Activated naive CD4-positive, alpha-beta T cell treated with anti-CD3 and anti-CD28 coated beads for 36 hours (primary cell): ENCODE data around the gene CDC42BPA. TPM values are rescaled to one million over a fixed set of nuclear protein-coding genes. Genes with fewer than 3 reads are reported as not detected.
"Not testable (repeated sequence)": the region's sequence is repeated elsewhere in the genome, so short reads cannot be mapped to it uniquely, and the experiment has no call there.

Source experiments
- CTCF ChIA-PET: fragments of 350-600 bp; sonication (Branson Sonifier 250); formaldehyde crosslinking; loops from one replicate; lab custom pipeline; 2021; ENCODE audit warnings: antibody characterized with exemption; lab: Charles Lee
- DNase-seq: peaks from one replicate; pipeline ENCODE4 v3.0.0-alpha.2; 2020
- H3K27ac Mint-ChIP-seq: one replicate; pipeline ENCODE4 v1.8.0; 2021; ENCODE audit warnings: mild to moderate bottlenecking, mixed read lengths
- H3K27me3 Mint-ChIP-seq: one replicate; pipeline ENCODE4 v1.8.0; 2021; ENCODE audit warnings: low read depth, mixed read lengths
- H3K36me3 Mint-ChIP-seq: one replicate; pipeline ENCODE4 v1.8.0; 2021; ENCODE audit warnings: low read depth, mixed read lengths
- H3K4me1 Mint-ChIP-seq: one replicate; pipeline ENCODE4 v1.8.0; 2021; ENCODE audit warnings: low read depth, mixed read lengths
- H3K4me3 Mint-ChIP-seq: one replicate; pipeline ENCODE4 v1.8.0; 2021; ENCODE audit warnings: mild to moderate bottlenecking, moderate library complexity, mixed read lengths
- H3K9me3 Mint-ChIP-seq: one replicate; pipeline ENCODE4 v1.8.0; 2021; ENCODE audit warnings: mixed read lengths
- intact Hi-C: fragments of 100-400 bp; cut with micrococcal nuclease; formaldehyde crosslinking; loops from one replicate; pipeline ENCODE4 v1.15.1; 2023
- total RNA-seq, 2 experiments: library from RNA; stranded (reverse); gene quantifications; one replicate each; pipeline ENCODE4 v1.2.3, GENCODE V29; 2021

CDC42BPA gene
- total RNA-seq, 2 experiments from 2014 or later: 5.0 to 5.8 TPM

GRCh38 chr1:227112538-227112937 is 205.8 kb downstream of the CDC42BPA start:
- H3K27ac Mint-ChIP-seq: no peak overlapping the region
- H3K9me3 Mint-ChIP-seq: no peaks in the 10 kb centered on the region
- peaks cover 8% of the 10 kb centered on the region for H3K27me3 Mint-ChIP-seq
- no peak overlapping the region for H3K4me3 Mint-ChIP-seq
- CTCF ChIA-PET: interaction anchor here (0.6 to 0.9 kb wide), 2 partner anchors 13 to 372 kb away, joined by 3 read pairs; no protein-coding TSS in a partner anchor
- no peak for DNase-seq
- intact Hi-C loops: no loop called here
- no peaks in the 10 kb centered on the region for H3K4me1 Mint-ChIP-seq
- H3K36me3 Mint-ChIP-seq: no peaks in the 10 kb centered on the region

DNA sequence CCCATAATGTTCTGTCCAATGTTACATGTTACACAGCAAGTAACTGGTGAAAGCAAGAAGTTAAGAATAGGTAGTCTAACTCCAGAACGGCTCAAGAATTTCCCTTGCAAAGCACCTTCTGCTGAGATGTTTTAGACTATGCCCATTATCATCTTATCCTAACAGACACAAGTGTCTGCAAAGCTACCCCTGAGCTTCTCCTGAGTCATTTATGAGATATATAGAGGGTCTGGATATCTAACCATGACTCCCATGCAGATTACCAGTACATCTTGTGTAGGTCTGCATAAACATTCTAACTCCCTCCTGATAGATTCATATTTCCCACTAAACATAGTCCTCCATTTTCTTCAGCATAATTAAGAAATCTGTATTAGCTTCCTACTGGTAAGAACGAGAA is 206.5 kb downstream of the CDC42BPA start:
- Mint-ChIP-seq H3K27me3 (peaks cover 8% of the 10 kb centered on the region), H3K4me3 (no peak overlapping the region), H3K27ac (no peak overlapping the region), H3K4me1 (no peaks in the 10 kb centered on the region), H3K36me3 (no peaks in the 10 kb centered on the region), H3K9me3 (no peaks in the 10 kb centered on the region)
- intact Hi-C loops: no loop called here
- no peak for DNase-seq
- CTCF ChIA-PET: interaction anchor here (0.9 kb wide), 1 partner anchor 12 kb away, joined by 3 read pairs; no protein-coding TSS in a partner anchor

GRCh38 chr1:227105291-227105690 is 213.0 kb downstream of the CDC42BPA start:
- H3K27me3 Mint-ChIP-seq, DNase-seq, H3K27ac Mint-ChIP-seq, H3K9me3 Mint-ChIP-seq, H3K4me1 Mint-ChIP-seq, H3K36me3 Mint-ChIP-seq, H3K4me3 Mint-ChIP-seq, intact Hi-C loops, CTCF ChIA-PET: not testable (repeated sequence)

GRCh38 chr1:227102056-227102455 is 216.2 kb downstream of the CDC42BPA start:
- Mint-ChIP-seq H3K27me3 (no peaks in the 10 kb centered on the region), H3K27ac (no peak overlapping the region), H3K4me1 (no peaks in the 10 kb centered on the region), H3K9me3 (no peaks in the 10 kb centered on the region), H3K4me3 (no peak overlapping the region), H3K36me3 (no peaks in the 10 kb centered on the region)
- DNase-seq: no peak
- CTCF ChIA-PET: no interaction called here
- intact Hi-C loops: no loop called here

- Mint-ChIP-seq H3K36me3 (no peaks in the 10 kb centered on the region), H3K4me3 (no peak overlapping the region), H3K27ac (no peak overlapping the region), H3K4me1 (no peaks in the 10 kb centered on the region), H3K9me3 (no peaks in the 10 kb centered on the region), H3K27me3 (no peaks in the 10 kb centered on the region)
- DNase-seq: no peak
- CTCF ChIA-PET: interaction anchor here (0.6 to 1.6 kb wide), 2 partner anchors 28 to 368 kb away, joined by 3 to 5 read pairs; no protein-coding TSS in a partner anchor
- intact Hi-C loops: no loop called here
Observed at GRCh38 chr1:227094249-227094966, 223.9 kb downstream of the CDC42BPA start.

DNA sequence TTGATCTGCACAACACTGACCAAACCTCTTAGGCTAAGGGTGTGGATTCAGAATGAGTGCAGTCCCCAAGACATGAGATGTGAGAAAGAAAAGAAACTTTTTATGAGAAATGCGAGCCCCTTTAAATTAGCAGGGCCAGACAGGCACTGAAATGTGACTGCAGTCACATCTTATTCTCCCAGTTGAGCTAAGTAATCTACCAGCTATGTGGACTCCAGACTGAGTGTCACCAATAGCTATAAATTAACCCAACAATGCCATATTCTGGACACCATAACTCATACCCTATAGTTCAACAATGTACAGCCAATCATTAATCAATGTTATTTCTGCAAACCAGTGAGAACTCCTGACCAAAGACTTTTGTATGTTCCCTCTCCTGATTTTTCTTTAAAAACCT is 225.0 kb downstream of the CDC42BPA start:
- Mint-ChIP-seq H3K4me1 (no peaks in the 10 kb centered on the region), H3K27ac (no peak overlapping the region), H3K4me3 (no peak overlapping the region), H3K36me3 (no peaks in the 10 kb centered on the region), H3K9me3 (no peaks in the 10 kb centered on the region), H3K27me3 (no peaks in the 10 kb centered on the region)
- intact Hi-C loops: no loop called here
- CTCF ChIA-PET: interaction anchor here (1.6 kb wide), 1 partner anchor 27 kb away, joined by 3 read pairs; no protein-coding TSS in a partner anchor
- no peak for DNase-seq

- no peak overlapping the region for H3K4me3 Mint-ChIP-seq
- H3K36me3 Mint-ChIP-seq: no peaks in the 10 kb centered on the region
- no peak for DNase-seq
- CTCF ChIA-PET: no interaction called here
- H3K9me3 Mint-ChIP-seq: no peaks in the 10 kb centered on the region
- peaks cover under 1% of the 10 kb centered on the region for H3K27me3 Mint-ChIP-seq
- intact Hi-C loops: no loop called here
- H3K4me1 Mint-ChIP-seq: no peaks in the 10 kb centered on the region
- no peak overlapping the region for H3K27ac Mint-ChIP-seq
Observed at GRCh38 chr1:227092069-227092468, 226.2 kb downstream of the CDC42BPA start.

DNA sequence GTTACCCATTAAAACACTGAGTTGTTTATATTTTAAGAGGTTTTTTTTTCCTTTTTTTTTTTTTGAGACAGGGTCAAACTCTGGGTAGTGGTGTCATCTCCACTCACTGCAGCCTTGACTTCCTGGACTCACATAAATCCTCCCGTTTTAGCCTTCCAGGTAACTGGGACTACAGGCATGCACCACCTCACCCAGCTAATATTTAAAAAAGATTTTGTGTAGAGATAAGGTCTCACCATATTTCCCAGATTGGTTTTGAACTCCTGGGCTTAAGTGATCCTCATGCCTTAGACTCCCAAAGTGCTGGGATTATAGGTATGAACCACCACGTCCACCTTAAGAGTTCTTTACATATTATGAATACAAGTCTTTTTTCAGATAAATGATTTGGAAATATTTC is 231.7 kb downstream of the CDC42BPA start:
- H3K4me3 Mint-ChIP-seq: no peak overlapping the region
- CTCF ChIA-PET: no interaction called here
- peaks cover 3% of the 10 kb centered on the region for H3K27me3 Mint-ChIP-seq
- H3K27ac Mint-ChIP-seq: no peak overlapping the region
- no peaks in the 10 kb centered on the region for H3K4me1 Mint-ChIP-seq
- intact Hi-C loops: no loop called here
- DNase-seq: no peak
- H3K36me3 Mint-ChIP-seq: peaks cover 6% of the 10 kb centered on the region
- peaks cover 10% of the 10 kb centered on the region for H3K9me3 Mint-ChIP-seq

- Mint-ChIP-seq H3K4me3 (no peak overlapping the region), H3K9me3 (peaks cover 10% of the 10 kb centered on the region), H3K4me1 (no peaks in the 10 kb centered on the region), H3K27me3 (peaks cover 3% of the 10 kb centered on the region), H3K36me3 (peaks cover 6% of the 10 kb centered on the region), H3K27ac (no peak overlapping the region)
- DNase-seq: no peak
- CTCF ChIA-PET: no interaction called here
- intact Hi-C loops: no loop called here
Observed at GRCh38 chr1:227082999-227083746, 235.1 kb downstream of the CDC42BPA start.

GRCh38 chr1:227077783-227078182 is 240.5 kb downstream of the CDC42BPA start:
- Mint-ChIP-seq H3K4me1 (peaks cover 3% of the 10 kb centered on the region), H3K4me3 (no peak overlapping the region), H3K27ac (no peak overlapping the region), H3K36me3 (peaks cover 3% of the 10 kb centered on the region), H3K9me3 (no peaks in the 10 kb centered on the region), H3K27me3 (peaks cover 3% of the 10 kb centered on the region)
- intact Hi-C loops: no loop called here
- CTCF ChIA-PET: no interaction called here
- DNase-seq: no peak

DNA sequence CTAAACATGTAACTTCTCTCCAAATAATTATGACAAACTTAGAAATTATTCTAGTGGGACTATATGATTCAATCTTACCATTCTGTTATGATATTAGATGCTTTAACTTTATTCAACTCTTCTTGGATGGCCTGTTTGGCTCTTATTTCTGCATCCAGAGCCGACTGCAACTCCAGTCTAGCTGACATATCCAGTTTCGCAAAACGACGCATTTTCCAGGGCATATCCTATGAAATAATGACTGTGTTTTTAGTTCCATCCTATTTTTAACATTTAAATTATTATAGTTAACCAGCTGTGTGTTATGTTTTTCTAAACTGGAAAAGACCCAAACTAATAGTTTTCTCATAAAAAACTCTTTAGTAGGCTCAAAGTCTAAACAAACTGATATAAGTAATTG is 244.5 kb downstream of the CDC42BPA start:
- Mint-ChIP-seq H3K4me1 (peaks cover 3% of the 10 kb centered on the region), H3K9me3 (no peaks in the 10 kb centered on the region), H3K27me3 (peaks cover 3% of the 10 kb centered on the region), H3K36me3 (no peaks in the 10 kb centered on the region), H3K27ac (no peak overlapping the region), H3K4me3 (no peak overlapping the region)
- intact Hi-C loops: loop anchor here (5.0 kb wide), 1 partner anchor 81 kb away; no protein-coding TSS in a partner anchor
- CTCF ChIA-PET: interaction anchor here (1.0 kb wide), 1 partner anchor 160 kb away, joined by 3 read pairs; no protein-coding TSS in a partner anchor
- no peak for DNase-seq

- no peak for DNase-seq
- intact Hi-C loops: loop anchor here (5.0 kb wide), 1 partner anchor 81 kb away; no protein-coding TSS in a partner anchor
- CTCF ChIA-PET: interaction anchor here (0.7 to 1.0 kb wide), 3 partner anchors 9 to 1623 kb away, joined by 3 to 4 read pairs (median 3); no protein-coding TSS in a partner anchor
- no peaks in the 10 kb centered on the region for H3K36me3 Mint-ChIP-seq
- peaks cover 3% of the 10 kb centered on the region for H3K4me1 Mint-ChIP-seq
- H3K27me3 Mint-ChIP-seq: peaks cover 3% of the 10 kb centered on the region
- no peaks in the 10 kb centered on the region for H3K9me3 Mint-ChIP-seq
- no peak overlapping the region for H3K27ac Mint-ChIP-seq
- no peak overlapping the region for H3K4me3 Mint-ChIP-seq
Observed at GRCh38 chr1:227072991-227073390, 245.3 kb downstream of the CDC42BPA start.
